Activated T-cell treated with anti-CD3 and anti-CD28 coated beads, Interleukin-2, amount 50 U/mL, for 72 hours (primary cell): ENCODE results near the gene ZNF611. TPM values are rescaled to one million over a fixed set of nuclear protein-coding genes. Genes with fewer than 3 reads are reported as not detected.
A peak's percentile ranks its signal among the peaks of the same experiment; 100 is the strongest.

Source experiments
- ATAC-seq, 2 donors: fragments of 150-1000 bp; cut with Tn5 transposase; replicated peaks in 1 of 2; 2 replicates each; pipeline ENCODE4 v1.10.0; 2021; ENCODE audit warnings: moderate library complexity in 2 of 2, mild to moderate bottlenecking in 1 of 2
- DNase-seq, 2 donors: peaks; one replicate each; pipeline ENCODE4 v3.0.0; 2021 to 2022; ENCODE audit warnings: mixed read lengths in 1 of 2
- H3K27ac Mint-ChIP-seq: one replicate; pipeline ENCODE4 v1.8.0; 2022; ENCODE audit warnings: mild to moderate bottlenecking, moderate library complexity, mixed read lengths
- H3K27me3 Mint-ChIP-seq: one replicate; pipeline ENCODE4 v1.8.0; 2022; ENCODE audit warnings: low read depth, mixed read lengths
- H3K36me3 Mint-ChIP-seq, 2 donors: one replicate each; pipeline ENCODE4 v1.8.0; 2022; ENCODE audit warnings: mixed read lengths in 2 of 2, mild to moderate bottlenecking in 1 of 2; ENCODE audit not compliant: insufficient read depth in 2 of 2
- H3K4me1 Mint-ChIP-seq: one replicate; pipeline ENCODE4 v1.8.0; 2022; ENCODE audit warnings: low read depth, mixed read lengths
- H3K4me3 Mint-ChIP-seq, 2 donors: one replicate each; pipeline ENCODE4 v1.8.0; 2022; ENCODE audit warnings: mild to moderate bottlenecking in 2 of 2, mixed read lengths in 2 of 2, moderate library complexity in 2 of 2
- H3K9me3 Mint-ChIP-seq, 2 donors: one replicate each; pipeline ENCODE4 v1.8.0; 2022; ENCODE audit warnings: mixed read lengths in 2 of 2
- total RNA-seq, 2 donors: library from RNA; stranded (reverse); gene quantifications; one replicate each; pipeline ENCODE4 v1.2.3, GENCODE V29; 2022

ZNF611 gene
- total RNA-seq, 2 donors from 2014 or later: 21.3 to 24.7 TPM

GRCh38 chr19:52665027-52665426 lies 69.8 kb downstream of the ZNF611 start:
- Mint-ChIP-seq H3K4me3 (no peak overlapping the region), H3K36me3 (peaks cover 15 to 45% of the 10 kb centered on the region in 2 donors), H3K27me3 (no peaks in the 10 kb centered on the region), H3K9me3 (peaks cover 0 to 2% of the 10 kb centered on the region in 2 donors), H3K4me1 (peaks cover 10% of the 10 kb centered on the region), H3K27ac (no peak overlapping the region)
- ATAC-seq: no peak
- DNase-seq: no peak

DNA sequence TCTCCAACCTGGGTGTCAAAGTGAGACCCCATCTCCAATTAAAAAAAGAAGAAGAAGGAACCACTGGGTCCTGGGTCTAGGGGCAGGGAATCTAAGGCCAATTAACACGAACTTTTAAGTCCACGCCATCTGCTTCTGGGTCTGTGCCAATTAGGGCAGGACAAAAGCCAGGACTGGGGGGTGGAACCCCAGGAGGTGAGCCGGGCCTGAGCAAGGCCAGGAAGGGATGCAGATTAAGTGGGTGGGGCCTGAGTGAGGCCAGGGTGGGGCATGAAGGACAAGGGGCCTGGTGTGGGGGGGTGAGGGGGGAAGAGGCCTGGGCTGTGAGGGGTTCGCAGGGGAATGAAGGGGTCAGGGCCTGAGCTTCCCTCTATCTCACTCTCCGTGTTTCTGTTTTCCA lies 70.4 kb downstream of the ZNF611 start:
- Mint-ChIP-seq H3K4me1 (peaks cover 6% of the 10 kb centered on the region), H3K36me3 (peaks cover 17 to 47% of the 10 kb centered on the region in 2 donors), H3K4me3 (no peak overlapping the region), H3K9me3 (no peaks in the 10 kb centered on the region), H3K27ac (no peak overlapping the region), H3K27me3 (no peaks in the 10 kb centered on the region)
- ATAC-seq (no peak), DNase-seq (no peak)

- H3K27me3 Mint-ChIP-seq: no peaks in the 10 kb centered on the region
- no peaks in the 10 kb centered on the region for H3K9me3 Mint-ChIP-seq
- no peak overlapping the region for H3K27ac Mint-ChIP-seq
- ATAC-seq: no peak
- H3K36me3 Mint-ChIP-seq: peaks cover 22 to 56% of the 10 kb centered on the region in 2 donors
- H3K4me1 Mint-ChIP-seq: peaks cover 6% of the 10 kb centered on the region
- DNase-seq: no peak
- no peak overlapping the region for H3K4me3 Mint-ChIP-seq
Observed at GRCh38 chr19:52662631-52663030, 72.2 kb downstream of the ZNF611 start.

- Mint-ChIP-seq H3K4me1 (peaks cover 6% of the 10 kb centered on the region), H3K9me3 (peaks cover 0 to 2% of the 10 kb centered on the region in 2 donors), H3K27me3 (no peaks in the 10 kb centered on the region), H3K4me3 (no peak overlapping the region), H3K27ac (no peak overlapping the region), H3K36me3 (peaks cover 22 to 57% of the 10 kb centered on the region in 2 donors)
- no peak for ATAC-seq
- no peak for DNase-seq
Observed at GRCh38 chr19:52660981-52661380, 73.9 kb downstream of the ZNF611 start.

DNA sequence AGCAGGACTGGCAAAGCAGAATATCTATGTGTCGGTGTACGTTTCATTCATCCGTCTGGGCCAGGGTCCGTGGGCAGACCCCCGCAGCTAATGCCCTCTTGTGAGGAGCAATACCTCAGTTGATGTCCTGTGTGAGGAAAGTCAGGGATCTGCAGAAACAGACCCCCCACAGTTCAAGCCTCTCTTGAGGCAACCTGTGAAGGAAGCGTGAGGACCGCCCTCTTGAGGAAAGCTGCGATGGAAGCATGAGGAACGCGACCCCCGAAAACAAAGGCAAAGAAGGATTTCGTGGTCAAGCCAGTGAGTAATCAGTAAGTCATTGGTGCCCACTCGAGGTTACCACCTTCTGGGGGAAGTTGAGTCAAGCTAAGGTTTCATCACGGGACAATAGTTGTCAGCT lies 75.8 kb downstream of the ZNF611 start:
- Mint-ChIP-seq H3K4me1 (no peaks in the 10 kb centered on the region), H3K4me3 (no peak overlapping the region), H3K27me3 (no peaks in the 10 kb centered on the region), H3K27ac (peak overlapping the region; percentile 90), H3K36me3 (peaks cover 27 to 64% of the 10 kb centered on the region in 2 donors), H3K9me3 (peaks cover 2% of the 10 kb centered on the region in 2 donors)
- ATAC-seq (no peak), DNase-seq (no peak)

DNA sequence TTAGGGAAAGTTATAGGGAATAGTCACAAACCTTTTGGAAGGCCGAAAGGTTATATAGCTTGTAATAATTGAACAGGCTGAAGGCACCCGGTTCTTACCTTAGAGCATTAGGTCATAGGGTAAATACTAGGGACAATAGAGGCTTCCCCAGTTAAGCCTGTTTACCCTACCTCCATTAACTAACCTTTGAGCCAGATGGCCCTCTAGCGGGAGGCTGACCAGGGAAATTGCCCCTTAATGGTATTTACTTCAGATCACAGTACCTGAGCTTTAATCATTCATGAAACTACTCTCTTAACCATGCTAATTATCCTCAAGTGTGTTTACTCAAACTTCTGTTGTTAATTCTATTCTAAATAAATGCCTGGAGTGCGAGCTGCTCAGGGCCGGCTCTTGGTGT lies 76.2 kb downstream of the ZNF611 start:
- Mint-ChIP-seq H3K27ac (peak overlapping the region; percentile 70), H3K9me3 (peaks cover 2 to 4% of the 10 kb centered on the region in 2 donors), H3K27me3 (no peaks in the 10 kb centered on the region), H3K36me3 (peaks cover 31 to 69% of the 10 kb centered on the region in 2 donors), H3K4me3 (no peak overlapping the region), H3K4me1 (no peaks in the 10 kb centered on the region)
- DNase-seq: no peak
- ATAC-seq: no peak

DNA sequence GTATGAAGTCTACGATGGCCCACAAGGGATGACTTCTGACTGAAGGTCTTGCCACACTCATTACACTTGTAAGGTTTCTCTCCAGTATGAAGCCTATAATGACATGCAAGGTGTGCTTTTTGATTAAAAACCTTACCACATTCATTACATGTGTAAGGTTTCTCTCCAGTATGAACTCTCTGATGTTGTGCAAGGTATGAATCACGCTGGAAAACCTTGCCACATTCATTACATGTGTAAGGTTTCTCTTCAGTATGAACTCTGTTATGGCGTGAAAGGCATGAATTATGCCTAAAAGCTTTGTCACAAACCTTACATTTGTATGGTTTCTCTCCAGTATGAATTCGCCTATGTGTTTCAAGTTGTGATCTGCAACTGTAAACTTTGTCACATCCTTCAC lies 81.7 kb downstream of the ZNF611 start:
- H3K27me3 Mint-ChIP-seq: no peaks in the 10 kb centered on the region
- H3K4me1 Mint-ChIP-seq: no peaks in the 10 kb centered on the region
- H3K36me3 Mint-ChIP-seq: peaks cover 43 to 76% of the 10 kb centered on the region in 2 donors
- ATAC-seq: no peak
- no peak overlapping the region for H3K4me3 Mint-ChIP-seq
- H3K9me3 Mint-ChIP-seq: peaks cover 20 to 25% of the 10 kb centered on the region in 2 donors
- H3K27ac Mint-ChIP-seq: no peak overlapping the region
- no peak for DNase-seq

Other genes with a start within 250 kb of the ZNF611 start
- gene ZNF808, start 207.4 kb downstream of the ZNF611 start, total RNA-seq: 10 to 100 TPM; 26.3 to 34.9 TPM
- 10 to 100 TPM; 25.7 to 26.0 TPM for gene ZNF701, start 164.8 kb downstream of the ZNF611 start, total RNA-seq
- 10 to 100 TPM; 47.4 to 52.8 TPM for gene ZNF83, start 96.7 kb downstream of the ZNF611 start, total RNA-seq
- 10 to 100 TPM; 14.1 to 20.9 TPM for gene ZNF600, start 51.7 kb upstream of the ZNF611 start, total RNA-seq
- gene ZNF28, start 86.6 kb upstream of the ZNF611 start, total RNA-seq: 10 to 100 TPM; 13.3 to 17.8 TPM
- gene ZNF468, start 122.6 kb upstream of the ZNF611 start, total RNA-seq: 10 to 100 TPM; 11.3 to 16.2 TPM
- 10 to 100 TPM in 1 of 2 donors, 1 to 10 TPM in 1; 9.9 to 13.0 TPM for gene ZNF320, start 162.6 kb upstream of the ZNF611 start, total RNA-seq
- gene ZNF888, start 188.4 kb upstream of the ZNF611 start, total RNA-seq: 1 to 10 TPM; 5.9 to 8.0 TPM
- gene ZNF816, start 227.8 kb upstream of the ZNF611 start, total RNA-seq: 10 to 100 TPM; 12.0 to 16.2 TPM